Measurements from ENCODE around the gene ROR1.

The ROR1 gene

GRCh38 chr1:63831409-63831808, 57.6 kb downstream of the ROR1 start:
- in situ Hi-C loops (cut with MboI; ENCODE audit: low sequenced_read_pairs, unreplicated experiment), result no loop called here
- DNase-seq (ENCODE audit: low spot score), result no peak
- TF ChIP-seq, protein P1, sequence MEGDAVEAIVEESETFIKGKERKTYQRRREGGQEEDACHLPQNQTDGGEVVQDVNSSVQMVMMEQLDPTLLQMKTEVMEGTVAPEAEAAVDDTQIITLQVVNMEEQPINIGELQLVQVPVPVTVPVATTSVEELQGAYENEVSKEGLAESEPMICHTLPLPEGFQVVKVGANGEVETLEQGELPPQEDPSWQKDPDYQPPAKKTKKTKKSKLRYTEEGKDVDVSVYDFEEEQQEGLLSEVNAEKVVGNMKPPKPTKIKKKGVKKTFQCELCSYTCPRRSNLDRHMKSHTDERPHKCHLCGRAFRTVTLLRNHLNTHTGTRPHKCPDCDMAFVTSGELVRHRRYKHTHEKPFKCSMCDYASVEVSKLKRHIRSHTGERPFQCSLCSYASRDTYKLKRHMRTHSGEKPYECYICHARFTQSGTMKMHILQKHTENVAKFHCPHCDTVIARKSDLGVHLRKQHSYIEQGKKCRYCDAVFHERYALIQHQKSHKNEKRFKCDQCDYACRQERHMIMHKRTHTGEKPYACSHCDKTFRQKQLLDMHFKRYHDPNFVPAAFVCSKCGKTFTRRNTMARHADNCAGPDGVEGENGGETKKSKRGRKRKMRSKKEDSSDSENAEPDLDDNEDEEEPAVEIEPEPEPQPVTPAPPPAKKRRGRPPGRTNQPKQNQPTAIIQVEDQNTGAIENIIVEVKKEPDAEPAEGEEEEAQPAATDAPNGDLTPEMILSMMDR (IDR thresholded peaks at IDR 0.05; ENCODE audit: borderline replicate concordance, control extremely low read depth, extremely low read depth, insufficient read depth, missing control alignments), result no peak

GRCh38 chr1:63833363-63834119, 59.7 kb downstream of the ROR1 start:
- in situ Hi-C loops (cut with MboI; ENCODE audit: low sequenced_read_pairs, unreplicated experiment), result no loop called here
- TF ChIP-seq, protein P1 (IDR thresholded peaks at IDR 0.05; ENCODE audit: borderline replicate concordance, control extremely low read depth, extremely low read depth, insufficient read depth, missing control alignments), result no peak
- DNase-seq (ENCODE audit: low spot score), result no peak

DNA sequence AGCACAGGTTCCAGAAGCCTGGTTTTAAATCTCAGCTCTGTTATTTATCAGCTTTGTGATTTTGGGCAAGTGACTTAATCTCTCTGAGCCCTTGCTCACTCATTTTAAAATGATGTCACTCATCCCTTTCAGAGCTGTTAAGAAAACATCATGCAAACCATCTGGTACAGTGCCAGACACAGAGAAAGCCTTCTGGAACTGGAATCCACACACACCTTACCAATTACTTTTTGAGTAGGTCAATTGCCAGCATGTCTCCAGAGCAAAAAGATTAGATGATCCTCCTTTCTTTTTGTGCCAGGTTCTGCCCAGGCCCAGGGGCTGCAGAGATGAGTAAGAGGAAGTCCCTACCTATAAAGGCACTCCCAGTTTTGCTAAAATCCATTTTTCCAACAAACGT, 61.3 kb downstream of the ROR1 start:
- in situ Hi-C loops (cut with MboI; ENCODE audit: low sequenced_read_pairs, unreplicated experiment), result no loop called here
- TF ChIP-seq, protein P1 (IDR thresholded peaks at IDR 0.05; ENCODE audit: borderline replicate concordance, control extremely low read depth, extremely low read depth, insufficient read depth, missing control alignments), result no peak
- no peak for DNase-seq (ENCODE audit: low spot score)

- in situ Hi-C loops (cut with MboI; ENCODE audit: low sequenced_read_pairs, unreplicated experiment), result no loop called here
- TF ChIP-seq, protein P1 (IDR thresholded peaks at IDR 0.05; ENCODE audit: borderline replicate concordance, control extremely low read depth, extremely low read depth, insufficient read depth, missing control alignments), result no peak
- DNase-seq (ENCODE audit: low spot score), result no peak
Measured at GRCh38 chr1:63836374-63836773, 62.6 kb downstream of the ROR1 start.

DNA sequence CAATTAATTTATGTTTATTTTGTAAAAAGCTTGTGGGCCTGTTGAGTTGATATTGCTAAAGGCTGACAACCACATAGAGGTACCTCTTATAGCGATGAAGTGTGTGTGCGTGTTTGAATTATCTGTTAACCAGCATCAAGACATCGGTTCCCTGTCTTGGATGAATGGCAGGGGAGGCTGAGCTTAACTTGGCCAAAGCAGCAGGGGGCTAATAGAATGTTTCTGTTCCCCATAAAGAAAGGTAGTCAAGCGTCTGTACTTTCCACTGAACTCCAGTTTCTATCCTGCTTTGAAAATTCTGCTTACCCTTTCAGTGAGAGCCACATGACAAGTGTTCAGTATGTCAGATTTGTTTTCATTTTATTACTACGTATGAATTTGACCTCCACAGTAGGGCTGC, 63.0 kb downstream of the ROR1 start:
- in situ Hi-C loops (cut with MboI; ENCODE audit: low sequenced_read_pairs, unreplicated experiment), result no loop called here
- TF ChIP-seq, protein P1 (IDR thresholded peaks at IDR 0.05; ENCODE audit: borderline replicate concordance, control extremely low read depth, extremely low read depth, insufficient read depth, missing control alignments), result no peak
- DNase-seq (ENCODE audit: low spot score), result no peak

GRCh38 chr1:63843010-63843409, 69.2 kb downstream of the ROR1 start:
- in situ Hi-C loops (cut with MboI; ENCODE audit: low sequenced_read_pairs, unreplicated experiment), result no loop called here
- TF ChIP-seq, protein P1 (IDR thresholded peaks at IDR 0.05; ENCODE audit: borderline replicate concordance, control extremely low read depth, extremely low read depth, insufficient read depth, missing control alignments), result no peak
- no peak for DNase-seq (ENCODE audit: low spot score)
